ENCODE measurements around the gene PIP5K1C.

Gene PIP5K1C

DNA sequence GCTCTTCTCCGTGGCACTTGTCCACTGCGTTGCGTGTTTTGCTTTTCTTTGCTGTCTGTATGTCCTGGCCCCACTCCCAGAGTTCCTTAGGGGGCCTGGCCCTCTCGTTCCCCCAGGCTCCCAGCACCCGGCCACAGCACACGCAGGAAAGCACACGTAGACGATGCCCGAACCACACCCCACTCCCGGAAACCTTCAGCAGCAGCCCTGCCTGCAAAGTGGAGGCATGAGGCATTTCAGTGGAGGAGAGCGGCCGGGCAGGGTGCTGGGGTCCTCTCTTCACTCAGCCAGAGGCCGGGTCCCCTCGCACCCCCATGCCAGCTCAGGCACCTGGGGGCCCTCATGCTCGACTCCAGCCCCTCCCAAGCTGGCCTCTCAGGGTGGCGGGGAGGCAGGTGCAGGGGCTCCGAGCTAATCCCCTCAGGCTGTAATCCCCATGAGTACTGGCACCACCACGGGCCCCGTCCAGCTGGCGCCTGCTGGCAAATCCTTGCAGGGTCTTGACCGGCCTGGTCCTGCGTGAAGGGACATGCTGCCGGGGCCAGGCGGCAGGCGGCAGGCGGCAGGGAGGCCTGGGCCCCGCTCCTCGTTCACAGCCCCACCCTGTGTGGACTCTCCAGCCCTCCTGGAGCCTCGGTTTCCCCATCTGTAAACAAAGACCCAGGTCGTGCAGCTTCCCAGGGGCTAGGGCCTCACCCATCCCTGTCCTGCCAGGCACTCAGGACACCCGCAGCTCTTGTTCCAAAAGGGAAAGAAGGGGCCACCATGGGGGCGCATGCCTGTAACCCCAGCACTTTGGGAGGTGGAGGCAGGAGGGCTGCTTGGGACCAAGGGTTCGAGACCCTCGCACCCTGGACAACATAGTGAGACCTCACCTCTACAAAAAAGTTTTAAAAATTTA lies 7.0 kb downstream of the PIP5K1C start:
- no peak overlapping the region for H3K4me3 ChIP-seq (ENCODE audit: low read length)
- no peak for TF ChIP-seq ZNF274 (IDR thresholded peaks at IDR 0.05; ENCODE audit: low read depth, low read length)

GRCh38 chr19:3692141-3693024 lies 7.9 kb downstream of the PIP5K1C start:
- no peak for TF ChIP-seq ZNF274 (IDR thresholded peaks at IDR 0.05; ENCODE audit: low read depth, low read length)
- H3K4me3 ChIP-seq (ENCODE audit: low read length) = no peak overlapping the region

DNA sequence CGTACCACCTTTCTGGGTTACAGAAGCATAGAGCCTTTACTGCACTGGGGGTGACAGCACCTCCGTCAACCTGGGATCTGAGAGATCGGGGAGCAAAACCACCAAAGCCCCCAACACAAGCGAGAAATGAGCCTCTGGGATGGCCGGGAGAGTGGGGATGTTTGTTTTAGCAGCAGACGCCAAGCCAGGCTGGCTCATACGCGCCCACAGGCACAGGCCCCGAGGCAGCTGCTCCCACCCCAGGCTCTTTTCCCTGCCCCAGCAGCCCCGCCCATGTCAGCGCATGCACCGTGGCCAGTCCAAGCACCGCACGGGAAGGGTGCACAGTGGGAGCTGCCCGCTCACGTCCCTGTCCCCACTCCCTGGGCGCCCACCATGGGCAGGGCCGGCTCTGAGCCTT lies 8.5 kb downstream of the PIP5K1C start:
- no peak overlapping the region for H3K4me3 ChIP-seq (ENCODE audit: low read length)
- TF ChIP-seq ZNF274 (IDR thresholded peaks at IDR 0.05; ENCODE audit: low read depth, low read length) = no peak

GRCh38 chr19:3691372-3691716 lies 8.9 kb downstream of the PIP5K1C start:
- TF ChIP-seq ZNF274 (IDR thresholded peaks at IDR 0.05; ENCODE audit: low read depth, low read length) = no peak
- H3K4me3 ChIP-seq (ENCODE audit: low read length) = no peak overlapping the region

DNA sequence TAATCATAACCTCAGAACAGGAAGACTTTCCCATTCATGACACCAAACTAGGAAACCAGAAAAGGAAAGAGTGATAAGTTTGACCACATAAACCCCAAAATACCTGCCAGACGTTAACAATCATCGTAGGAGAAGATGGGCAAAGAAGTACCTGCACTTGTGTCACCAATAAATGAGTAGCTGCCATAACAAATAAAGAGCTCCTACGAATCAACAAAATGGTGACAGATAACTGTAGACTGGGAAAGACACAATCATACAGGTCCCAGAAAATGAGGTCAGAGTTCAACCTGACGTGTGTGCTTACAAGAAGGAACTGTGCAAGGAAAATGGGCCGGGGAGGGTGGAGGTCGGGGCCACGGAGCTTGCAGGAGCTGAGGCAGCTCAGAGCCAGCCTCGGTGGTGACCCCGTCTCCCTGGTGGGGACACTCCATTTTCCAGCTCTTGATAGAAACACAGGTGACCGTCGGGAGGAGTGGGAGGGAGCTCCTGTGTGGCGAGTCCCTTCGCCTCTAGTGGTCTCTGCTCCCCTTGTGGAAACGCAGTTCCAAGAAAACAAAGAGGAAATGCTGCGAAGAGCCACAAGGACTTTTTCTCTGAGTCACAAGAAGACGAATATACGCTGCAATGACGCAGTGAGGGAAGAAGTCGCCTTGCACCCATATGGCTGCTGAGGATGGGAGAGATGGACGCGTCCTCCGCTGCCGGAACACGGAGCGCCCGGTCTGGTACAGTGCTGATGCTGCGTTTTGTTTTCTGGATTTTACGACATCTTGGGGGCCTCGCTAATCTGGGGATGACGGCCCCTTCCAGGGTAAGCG lies 9.5 kb downstream of the PIP5K1C start:
- no peak for TF ChIP-seq ZNF274 (IDR thresholded peaks at IDR 0.05; ENCODE audit: low read depth, low read length)

DNA sequence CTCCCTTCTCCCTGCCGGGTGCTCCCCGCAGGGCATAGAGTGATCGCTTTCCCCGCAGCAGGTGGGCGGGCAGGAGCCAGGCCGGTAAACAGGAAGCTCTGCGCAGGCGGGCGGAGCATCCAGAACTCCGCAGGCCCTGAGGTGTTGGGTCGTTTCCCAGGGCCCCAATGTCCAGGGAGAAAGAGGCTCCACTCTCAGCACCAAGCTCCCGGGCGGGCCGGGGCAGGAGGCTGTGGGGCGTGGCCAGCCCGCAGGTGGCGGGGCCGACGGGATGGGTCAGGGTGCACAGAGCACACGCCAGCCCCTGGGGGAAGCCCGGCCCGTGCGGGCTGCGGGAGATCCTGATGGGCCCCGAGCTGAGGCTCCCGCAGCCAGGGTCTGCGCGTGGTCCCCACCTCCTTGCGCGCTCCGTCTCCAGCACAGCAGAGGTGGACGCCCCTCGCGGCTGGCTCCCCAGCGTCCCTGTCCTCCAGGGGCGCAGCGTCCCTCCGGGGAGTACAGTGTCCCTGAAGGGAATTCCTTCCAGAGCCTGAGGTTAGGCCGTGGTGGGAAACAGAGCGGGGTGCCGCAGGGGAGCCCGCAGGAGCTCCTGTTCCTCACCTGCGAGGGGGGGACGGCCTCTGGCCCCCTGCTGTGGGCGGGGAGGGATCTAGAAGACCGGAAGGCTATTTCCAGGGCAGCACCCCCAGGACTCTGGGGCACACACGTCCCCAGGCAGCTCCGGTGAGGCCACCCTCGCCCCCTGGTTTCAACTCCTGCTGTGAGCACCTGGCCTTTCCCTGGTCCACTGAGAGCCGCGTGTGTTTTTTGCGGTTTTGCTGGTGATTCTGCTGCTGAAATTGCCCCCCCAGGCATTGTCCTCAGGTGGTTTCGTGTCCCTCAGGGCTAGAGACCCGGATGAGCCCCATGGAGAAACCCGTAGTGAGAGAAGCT lies 12.2 kb downstream of the PIP5K1C start:
- no peak for TF ChIP-seq ZNF274 (IDR thresholded peaks at IDR 0.05; ENCODE audit: low read depth, low read length)
- H3K4me3 ChIP-seq (ENCODE audit: low read length) = peak overlapping the region; percentile 26; the same call in 1 of the 2 replicates

More for the DNA sequence above, 9.5 kb downstream of the PIP5K1C start:
- H3K4me3 ChIP-seq (ENCODE audit: low read length) = no peak overlapping the region

GRCh38 chr19:3687393-3687773 lies 12.9 kb downstream of the PIP5K1C start:
- no peak for TF ChIP-seq ZNF274 (IDR thresholded peaks at IDR 0.05; ENCODE audit: low read depth, low read length)
- H3K4me3 ChIP-seq (ENCODE audit: low read length) = peak overlapping the region; percentile 2; the same call in 1 of the 2 replicates

DNA sequence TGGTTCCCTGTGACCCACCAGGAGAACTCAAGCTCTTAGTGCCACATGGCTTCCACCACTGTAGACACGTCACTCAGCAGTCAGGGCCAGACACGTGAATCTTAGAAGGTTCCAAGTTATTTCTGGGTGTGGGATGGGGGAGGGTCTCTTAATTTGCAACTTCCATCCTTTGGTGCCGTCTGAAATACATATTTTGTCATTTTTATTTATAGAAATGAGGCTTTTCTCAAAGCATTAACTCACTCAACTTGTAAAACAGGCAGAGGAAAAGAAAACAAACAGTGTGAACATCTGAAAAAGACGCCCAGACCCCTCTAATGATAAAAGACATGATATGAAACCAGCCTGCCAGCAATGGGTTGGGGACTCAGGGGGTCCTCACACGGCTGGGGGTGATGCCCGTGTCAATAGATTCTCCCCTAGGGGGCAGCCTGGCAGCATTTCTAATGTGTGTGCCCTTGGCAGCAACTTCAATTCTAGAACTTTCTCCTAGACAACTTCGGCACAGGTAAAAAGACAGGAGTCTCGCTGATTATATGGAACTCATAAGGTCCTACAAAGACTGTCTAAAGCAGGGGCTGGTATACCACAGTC lies 15.4 kb downstream of the PIP5K1C start:
- no peak for TF ChIP-seq ZNF274 (IDR thresholded peaks at IDR 0.05; ENCODE audit: low read depth, low read length)
- H3K4me3 ChIP-seq (ENCODE audit: low read length) = no peak overlapping the region

GRCh38 chr19:3684054-3684816 lies 16.0 kb downstream of the PIP5K1C start:
- no peak overlapping the region for H3K4me3 ChIP-seq (ENCODE audit: low read length)
- no peak for TF ChIP-seq ZNF274 (IDR thresholded peaks at IDR 0.05; ENCODE audit: low read depth, low read length)

DNA sequence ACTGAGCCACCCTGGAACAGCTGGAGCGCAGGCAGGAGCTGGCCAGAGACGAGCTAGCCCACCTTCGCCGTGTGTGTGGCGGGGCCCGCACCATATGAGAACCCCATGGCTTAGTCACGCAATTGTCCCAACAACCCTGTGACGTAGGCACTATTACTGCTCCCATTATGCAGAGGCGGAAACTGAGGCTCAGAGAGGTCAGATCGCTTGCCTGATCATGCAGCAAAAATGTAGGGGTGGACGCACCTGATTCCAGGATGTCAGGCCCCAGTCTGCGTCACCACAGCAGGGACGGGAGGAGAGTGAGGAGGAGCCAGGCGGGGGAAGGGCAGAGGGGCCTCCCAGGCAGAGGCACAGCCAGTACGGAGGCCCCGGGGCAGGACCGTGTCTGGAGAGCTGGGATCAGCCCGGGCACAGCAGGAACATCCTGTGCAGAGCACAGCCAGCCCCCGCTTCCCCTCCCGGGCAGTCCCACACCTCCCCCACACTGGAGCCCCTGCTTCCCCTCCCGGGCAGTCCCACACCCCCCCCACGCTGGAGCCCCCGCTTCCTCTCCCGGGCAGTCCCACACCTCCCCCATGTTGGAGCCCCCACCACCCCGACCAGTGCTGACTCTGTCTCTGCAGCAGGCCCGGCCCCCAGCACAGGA lies 16.7 kb downstream of the PIP5K1C start:
- no peak overlapping the region for H3K4me3 ChIP-seq (ENCODE audit: low read length)
- no peak for TF ChIP-seq ZNF274 (IDR thresholded peaks at IDR 0.05; ENCODE audit: low read depth, low read length)

DNA sequence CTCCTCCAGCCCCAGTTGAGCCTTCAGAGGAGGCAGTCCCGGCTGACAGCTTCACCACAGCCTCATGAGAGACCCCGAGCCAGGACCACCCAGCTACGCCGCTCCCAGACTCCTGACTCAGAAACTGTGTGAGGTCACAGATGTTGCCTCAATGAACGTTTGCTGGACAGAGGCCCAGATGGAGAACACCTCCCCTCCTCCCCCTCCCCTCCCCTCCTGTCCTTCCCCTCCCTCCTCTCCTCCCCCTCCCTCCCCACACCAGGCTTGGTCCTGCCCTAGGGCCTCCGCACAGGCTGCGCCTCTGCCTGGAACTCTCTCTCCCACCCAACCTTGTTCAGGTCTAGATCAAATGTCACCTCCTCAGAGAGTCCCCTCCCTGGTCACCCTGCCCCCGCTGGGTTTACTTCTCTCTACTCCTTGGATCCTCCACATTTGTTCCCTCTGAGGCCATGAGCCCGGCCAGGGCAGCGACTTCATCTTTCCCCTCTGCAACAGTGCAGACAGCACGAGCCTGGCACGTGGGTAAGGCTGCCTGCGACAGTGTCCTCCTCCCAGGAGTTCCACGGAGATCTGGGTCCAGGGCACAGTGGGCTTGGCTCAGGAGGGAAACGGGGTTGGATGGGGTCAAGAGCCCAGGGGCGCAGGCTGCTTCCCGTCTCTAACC lies 17.4 kb downstream of the PIP5K1C start:
- H3K4me3 ChIP-seq (ENCODE audit: low read length) = no peak overlapping the region
- no peak for TF ChIP-seq ZNF274 (IDR thresholded peaks at IDR 0.05; ENCODE audit: low read depth, low read length)

Data from GM08714 (cell line).